GM12878 (cell line): ENCODE measurements around the gene TCEAL7. TPM values are rescaled to one million over a fixed set of nuclear protein-coding genes. Genes with fewer than 3 reads are reported as not detected.

Experiments used
- ATAC-seq: fragments of 200-7000 bp; cut with Tn5 transposase; 3 replicates; pipeline ENCODE4 v1.9.1; 2020; ENCODE audit warnings: mild to moderate bottlenecking, moderate library complexity
- BruUV-seq: library from RNA; stranded (reverse); fragments of 400-500 nt; replicated peaks from 2 replicates; lab custom pipeline; 2021; lab: Mats Ljungman, UMichigan
- CTCF ChIA-PET: fragments of 300-600 bp; sonication (Branson Sonifier 250); formaldehyde crosslinking; extraction: SDS; loops from one replicate; lab custom pipeline; 2021; ENCODE audit warnings: inconsistent platforms; lab: Yijun Ruan, JAX
- POLR2A ChIA-PET: fragments of 350-600 bp; formaldehyde crosslinking; extraction: SDS; loops from one replicate; lab custom pipeline; 2021; ENCODE audit warnings: inconsistent platforms; lab: Charles Lee
- RAD21 ChIA-PET: fragments of 300-600 bp; sonication (Branson Sonifier 250); formaldehyde crosslinking; loops from one replicate; lab custom pipeline; 2023; ENCODE audit warnings: antibody characterized with exemption; ENCODE audit not compliant: unreplicated experiment; lab: Charles Lee
- SMC1A ChIA-PET: fragments of 300-600 bp; sonication (Branson Sonifier 250); formaldehyde crosslinking; loops from one replicate; lab custom pipeline; 2023; ENCODE audit not compliant: unreplicated experiment, uncharacterized antibody; lab: Charles Lee
- DNase-seq: peaks from one replicate; pipeline ENCODE4 v3.0.0-alpha.2; 2011; ENCODE audit warnings: low read depth, low spot score
- FAIRE-seq: peaks from 3 replicates; lab custom pipeline; 2011; peaks lifted over from hg19 to GRCh38; lab: Jason Lieb, UNC
- H2AFZ ChIP-seq: 2 replicates; pipeline ENCODE4 v1.6.0; 2011; ENCODE audit warnings: low read depth, low read length, control low read depth; ENCODE audit not compliant: control insufficient read depth
- H3K27ac ChIP-seq: 2 replicates; pipeline ENCODE4 v1.5.1; 2011; ENCODE audit warnings: control low read depth; ENCODE audit not compliant: control insufficient read depth, insufficient read depth
- H3K27me3 ChIP-seq, 2 experiments: replicated peaks in 1 of 2; 2 replicates each; pipeline versions ENCODE4 v1.6.0 to v1.6.1; 2011; ENCODE audit warnings: low read length in 1 of 2; ENCODE audit not compliant: control insufficient read depth in 2 of 2, insufficient read depth in 2 of 2
- H3K36me3 ChIP-seq, 2 experiments: 2 replicates each; pipeline ENCODE4 v1.5.1; 2011; ENCODE audit warnings: low read length in 1 of 2; ENCODE audit not compliant: control insufficient read depth in 2 of 2, insufficient read depth in 2 of 2
- H3K4me1 ChIP-seq: 2 replicates; pipeline ENCODE4 v1.6.1; 2011; ENCODE audit warnings: mild to moderate bottlenecking, low read length, moderate library complexity, mixed read lengths; ENCODE audit not compliant: control insufficient read depth, insufficient read depth
- H3K4me2 ChIP-seq: 2 replicates; pipeline ENCODE4 v1.6.0; 2011; ENCODE audit warnings: control low read depth; ENCODE audit not compliant: control insufficient read depth, insufficient read depth
- H3K4me3 ChIP-seq: fragments of 200-600 bp; sonication (generic); 2 replicates; pipeline ENCODE4 v1.5.1; 2016
- H3K79me2 ChIP-seq: 2 replicates; pipeline ENCODE4 v1.6.0; 2011; ENCODE audit warnings: low read length; ENCODE audit not compliant: control insufficient read depth, insufficient read depth
- H3K9ac ChIP-seq: 2 replicates; pipeline ENCODE4 v1.8.0; 2011; ENCODE audit warnings: low read length, control low read depth, mixed read lengths; ENCODE audit not compliant: control insufficient read depth, insufficient read depth
- H3K9me3 ChIP-seq: replicated peaks from 3 replicates; pipeline ENCODE4 v1.5.1; 2011; ENCODE audit warnings: mild to moderate bottlenecking, low read length; ENCODE audit not compliant: control insufficient read depth, insufficient read depth
- H4K20me1 ChIP-seq: 2 replicates; pipeline ENCODE4 v1.6.0; 2011; ENCODE audit not compliant: control insufficient read depth, insufficient read depth
- BCLAF1 ChIP-seq: fragments of 450-650 bp; IDR thresholded peaks from 2 replicates; pipeline ENCODE4 v1.6.1; 2017; ENCODE audit warnings: antibody characterized with exemption, mild to moderate bottlenecking, moderate library complexity
- MTA3 ChIP-seq: IDR thresholded peaks from 2 replicates; pipeline ENCODE4 v1.6.1; 2012; ENCODE audit warnings: low read length, inconsistent platforms, borderline replicate concordance
- MYC ChIP-seq: IDR thresholded peaks from 2 replicates; pipeline ENCODE4 v1.6.1; 2011; ENCODE audit warnings: mild to moderate bottlenecking, low read length, moderate library complexity, inconsistent platforms; ENCODE audit not compliant: insufficient read depth, insufficient replicate concordance, insufficient read length, severe bottlenecking
- SIN3A ChIP-seq: IDR thresholded peaks from 2 replicates; pipeline ENCODE4 v1.6.1; 2012; ENCODE audit warnings: low read depth, low read length, improper control_type of control experiment
- ZNF207 ChIP-seq: fragments of 450-650 bp; IDR thresholded peaks from 2 replicates; pipeline ENCODE4 v1.6.1; 2014; ENCODE audit warnings: antibody characterized with exemption, mild to moderate bottlenecking, borderline replicate concordance
- ZNF687 ChIP-seq: fragments of 450-650 bp; IDR thresholded peaks from 2 replicates; pipeline ENCODE4 v1.6.1; 2017; ENCODE audit warnings: mild to moderate bottlenecking, moderate library complexity
- ZZZ3 ChIP-seq: IDR thresholded peaks from 2 replicates; pipeline ENCODE4 v1.6.1; 2011; ENCODE audit warnings: low read depth; ENCODE audit not compliant: control insufficient read depth, insufficient read length
- in situ Hi-C: fragments of 300-500 bp; cut with MboI; formaldehyde crosslinking; loops from 9 replicates; pipeline ENCODE4 v1.14.3; 2018; ENCODE audit warnings: mixed read lengths
- intact Hi-C: fragments of 100-400 bp; cut with micrococcal nuclease; formaldehyde crosslinking; loops from one replicate; pipeline ENCODE4 v1.14.2; 2022; ENCODE audit not compliant: unreplicated experiment
- polyA plus RNA-seq, 11 experiments: library from polyadenylated mRNA; depleted of rRNA in 4 of 11; unstranded in 6 of 11; stranded (reverse) in 5 of 11; fragments of >200 nt; fragmentation: Nextera tagmentation in 4 of 11; fragmentation: Illumina TruSeq in 1 of 11; extraction: Ambion mirVana in 4 of 11; extraction: Trizol in 1 of 11; gene quantifications; 1 replicate in 1 of 11; 2 replicates in 10 of 11; pipeline versions ENCODE4 v1.2.1 to v1.2.3, GENCODE V29; 2011 to 2016; ENCODE audit warnings: inconsistent platforms in 2 of 11, missing spikeins in 2 of 11, low read depth in 1 of 11
- total RNA-seq, 4 experiments: library from RNA; depleted of rRNA in 3 of 4; stranded (reverse); fragments of >200 nt in 3 of 4; fragmentation: Illumina TruSeq in 1 of 4; extraction: Trizol in 1 of 4; gene quantifications; 2 replicates each; pipeline versions ENCODE4 v1.2.1 to v1.2.3, GENCODE V29; 2013 to 2021
- TF ChIP-seq, protein P1 (sequence below): IDR thresholded peaks from 2 replicates; pipeline ENCODE4 v1.6.1; 2012; ENCODE audit warnings: low read depth, low read length, improper control_type of control experiment
- TF ChIP-seq, protein P2 (sequence below): fragments of 450-650 bp; formaldehyde crosslinking; IDR thresholded peaks from 2 replicates; pipeline ENCODE4 v1.4.0; 2020; ENCODE audit warnings: mild to moderate bottlenecking, moderate library complexity

The TCEAL7 gene
- total and polyA plus RNA-seq, 10 of the 15 experiments (the other 5 are each of a cell fraction or from before 2014, with no cell fraction given): not detected

GRCh38 chrX:103369479-103369878 lies 39.4 kb downstream of the TCEAL7 start:
- no peaks in the 10 kb centered on the region for H3K79me2 ChIP-seq
- SMC1A ChIA-PET: no interaction called here
- FAIRE-seq (no peak), ATAC-seq (no peak), DNase-seq (no peak)
- H4K20me1 ChIP-seq: no peaks in the 10 kb centered on the region
- H3K9ac ChIP-seq: no peak overlapping the region
- POLR2A ChIA-PET: no interaction called here
- intact Hi-C loops: no loop called here
- in situ Hi-C loops: no loop called here
- H3K4me2 ChIP-seq: no peak overlapping the region
- RAD21 ChIA-PET: no interaction called here
- no peaks in the 10 kb centered on the region for H3K27me3 ChIP-seq
- H3K27ac ChIP-seq: no peak overlapping the region
- no peak overlapping the region for H3K4me3 ChIP-seq
- no peak overlapping the region for H2AFZ ChIP-seq
- H3K36me3 ChIP-seq: no peaks in the 10 kb centered on the region
- H3K4me1 ChIP-seq: no peaks in the 10 kb centered on the region
- CTCF ChIA-PET: no interaction called here
- no peaks in the 10 kb centered on the region for H3K9me3 ChIP-seq
- BruUV-seq: no TSS peak
- no peak for TF ChIP-seq MYC
- no peak for TF ChIP-seq SIN3A
- TF ChIP-seq ZNF687: no peak
- TF ChIP-seq MTA3: no peak
- TF ChIP-seq, protein P1, sequence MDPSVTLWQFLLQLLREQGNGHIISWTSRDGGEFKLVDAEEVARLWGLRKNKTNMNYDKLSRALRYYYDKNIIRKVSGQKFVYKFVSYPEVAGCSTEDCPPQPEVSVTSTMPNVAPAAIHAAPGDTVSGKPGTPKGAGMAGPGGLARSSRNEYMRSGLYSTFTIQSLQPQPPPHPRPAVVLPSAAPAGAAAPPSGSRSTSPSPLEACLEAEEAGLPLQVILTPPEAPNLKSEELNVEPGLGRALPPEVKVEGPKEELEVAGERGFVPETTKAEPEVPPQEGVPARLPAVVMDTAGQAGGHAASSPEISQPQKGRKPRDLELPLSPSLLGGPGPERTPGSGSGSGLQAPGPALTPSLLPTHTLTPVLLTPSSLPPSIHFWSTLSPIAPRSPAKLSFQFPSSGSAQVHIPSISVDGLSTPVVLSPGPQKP: no peak
- TF ChIP-seq, protein P2, sequence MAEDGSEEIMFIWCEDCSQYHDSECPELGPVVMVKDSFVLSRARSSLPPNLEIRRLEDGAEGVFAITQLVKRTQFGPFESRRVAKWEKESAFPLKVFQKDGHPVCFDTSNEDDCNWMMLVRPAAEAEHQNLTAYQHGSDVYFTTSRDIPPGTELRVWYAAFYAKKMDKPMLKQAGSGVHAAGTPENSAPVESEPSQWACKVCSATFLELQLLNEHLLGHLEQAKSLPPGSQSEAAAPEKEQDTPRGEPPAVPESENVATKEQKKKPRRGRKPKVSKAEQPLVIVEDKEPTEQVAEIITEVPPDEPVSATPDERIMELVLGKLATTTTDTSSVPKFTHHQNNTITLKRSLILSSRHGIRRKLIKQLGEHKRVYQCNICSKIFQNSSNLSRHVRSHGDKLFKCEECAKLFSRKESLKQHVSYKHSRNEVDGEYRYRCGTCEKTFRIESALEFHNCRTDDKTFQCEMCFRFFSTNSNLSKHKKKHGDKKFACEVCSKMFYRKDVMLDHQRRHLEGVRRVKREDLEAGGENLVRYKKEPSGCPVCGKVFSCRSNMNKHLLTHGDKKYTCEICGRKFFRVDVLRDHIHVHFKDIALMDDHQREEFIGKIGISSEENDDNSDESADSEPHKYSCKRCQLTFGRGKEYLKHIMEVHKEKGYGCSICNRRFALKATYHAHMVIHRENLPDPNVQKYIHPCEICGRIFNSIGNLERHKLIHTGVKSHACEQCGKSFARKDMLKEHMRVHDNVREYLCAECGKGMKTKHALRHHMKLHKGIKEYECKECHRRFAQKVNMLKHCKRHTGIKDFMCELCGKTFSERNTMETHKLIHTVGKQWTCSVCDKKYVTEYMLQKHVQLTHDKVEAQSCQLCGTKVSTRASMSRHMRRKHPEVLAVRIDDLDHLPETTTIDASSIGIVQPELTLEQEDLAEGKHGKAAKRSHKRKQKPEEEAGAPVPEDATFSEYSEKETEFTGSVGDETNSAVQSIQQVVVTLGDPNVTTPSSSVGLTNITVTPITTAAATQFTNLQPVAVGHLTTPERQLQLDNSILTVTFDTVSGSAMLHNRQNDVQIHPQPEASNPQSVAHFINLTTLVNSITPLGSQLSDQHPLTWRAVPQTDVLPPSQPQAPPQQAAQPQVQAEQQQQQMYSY: no peak
- no peak for TF ChIP-seq BCLAF1
- no peak for TF ChIP-seq ZZZ3
- TF ChIP-seq ZNF207: no peak
